NCI-H2107 (cell line): ENCODE data around the gene NDUFB8.

Experiments used
- DNase-seq: peaks from one replicate; lab custom pipeline; 2025; lab: John Stamatoyannopoulos, UW

Gene NDUFB8

GRCh38 chr10:100506596-100507356 lies 22.9 kb downstream of the NDUFB8 start:
- no peak for DNase-seq

GRCh38 chr10:100505164-100505563 lies 24.5 kb downstream of the NDUFB8 start:
- no peak for DNase-seq

- no peak for DNase-seq
These were observed 25.6 kb downstream of the NDUFB8 start for GRCh38 chr10:100504096-100504495.

GRCh38 chr10:100502926-100503494 lies 26.7 kb downstream of the NDUFB8 start:
- DNase-seq: no peak

- DNase-seq: no peak
These were observed 28.2 kb downstream of the NDUFB8 start for GRCh38 chr10:100501423-100501822.

- no peak for DNase-seq
These were observed 31.6 kb downstream of the NDUFB8 start for GRCh38 chr10:100498059-100498458.

GRCh38 chr10:100496567-100496966 lies 33.1 kb downstream of the NDUFB8 start:
- no peak for DNase-seq

- DNase-seq: no peak
These were observed 39.1 kb downstream of the NDUFB8 start for GRCh38 chr10:100490531-100490930.

- no peak for DNase-seq
These were observed 40.3 kb downstream of the NDUFB8 start for GRCh38 chr10:100489396-100489795.

GRCh38 chr10:100487529-100487928 lies 42.1 kb downstream of the NDUFB8 start:
- DNase-seq: no peak

GRCh38 chr10:100485801-100486495 lies 43.7 kb downstream of the NDUFB8 start:
- no peak for DNase-seq

GRCh38 chr10:100485366-100485765 lies 44.3 kb downstream of the NDUFB8 start:
- DNase-seq: no peak

- DNase-seq: no peak
These were observed 45.6 kb downstream of the NDUFB8 start for GRCh38 chr10:100483876-100484666.

- no peak for DNase-seq
These were observed 46.9 kb downstream of the NDUFB8 start for GRCh38 chr10:100482834-100483185.

- peak; percentile 8 for DNase-seq
These were observed 47.4 kb downstream of the NDUFB8 start for GRCh38 chr10:100482181-100482833.

- DNase-seq: peak; percentile 50
These were observed 48.1 kb downstream of the NDUFB8 start for GRCh38 chr10:100481462-100482081.

- DNase-seq: no peak
These were observed 49.7 kb downstream of the NDUFB8 start for GRCh38 chr10:100480002-100480401.

GRCh38 chr10:100479037-100479436 lies 50.6 kb downstream of the NDUFB8 start:
- no peak for DNase-seq

GRCh38 chr10:100477970-100478369 lies 51.7 kb downstream of the NDUFB8 start:
- no peak for DNase-seq
